Mononuclear cell (primary cell): ENCODE data around the gene MAGIX. TPM values are rescaled to one million over a fixed set of nuclear protein-coding genes. Genes with fewer than 3 reads are reported as not detected.

Experiments
- total RNA-seq: library from RNA; depleted of rRNA; stranded (reverse); fragments of >200 nt; gene quantifications from one replicate; pipeline ENCODE4 v1.2.3, GENCODE V29; 2012

Gene MAGIX
- total RNA-seq, 1 donor: 0.42 TPM

Other genes with a start within 250 kb of the MAGIX start
- gene PIM2, start 243.7 kb upstream of the MAGIX start, total RNA-seq: 239 TPM
- 56.1 TPM for gene OTUD5, start 205.2 kb upstream of the MAGIX start, total RNA-seq
- gene KCND1, start 190.9 kb upstream of the MAGIX start, total RNA-seq: 1.2 TPM
- 24.9 TPM for gene GRIPAP1, start 160.5 kb upstream of the MAGIX start, total RNA-seq
- 29.3 TPM for gene TFE3, start 119.4 kb upstream of the MAGIX start, total RNA-seq
- 2.9 TPM for gene CCDC120, start 103.8 kb upstream of the MAGIX start, total RNA-seq
- gene PRAF2, start 88.8 kb upstream of the MAGIX start, total RNA-seq: 5.5 TPM
- gene WDR45, start 82.9 kb upstream of the MAGIX start, total RNA-seq: 48.7 TPM
- gene GPKOW, start 39.0 kb upstream of the MAGIX start, total RNA-seq: 8.9 TPM
- 53.9 TPM for gene PLP2, start 9.1 kb downstream of the MAGIX start, total RNA-seq
- gene PRICKLE3, start 23.6 kb downstream of the MAGIX start, total RNA-seq: 3.3 TPM
- 0.42 TPM for gene SYP, start 37.4 kb downstream of the MAGIX start, total RNA-seq
- 0.31 TPM for gene CACNA1F, start 70.6 kb downstream of the MAGIX start, total RNA-seq
- gene CCDC22, start 72.7 kb downstream of the MAGIX start, total RNA-seq: 10.1 TPM
- 0.94 TPM for gene FOXP3, start 102.0 kb downstream of the MAGIX start, total RNA-seq
- gene PPP1R3F, start 107.0 kb downstream of the MAGIX start, total RNA-seq: 3.6 TPM
- gene GAGE10, start 140.9 kb downstream of the MAGIX start, total RNA-seq: not detected
- gene GAGE12J, start 159.3 kb downstream of the MAGIX start, total RNA-seq: not detected
- not detected for gene GAGE13, start 168.8 kb downstream of the MAGIX start, total RNA-seq